GM18861 (cell line): ENCODE results near the gene PRKCH.

ENCODE experiments used
- ATAC-seq: cut with Tn5 transposase; IDR thresholded peaks from one replicate; pipeline ENCODE4 v1.9.1; 2021; ENCODE audit not compliant: unreplicated experiment

Gene PRKCH

GRCh38 chr14:61335049-61335448, 13.7 kb downstream of the PRKCH start:
- ATAC-seq = no peak

DNA sequence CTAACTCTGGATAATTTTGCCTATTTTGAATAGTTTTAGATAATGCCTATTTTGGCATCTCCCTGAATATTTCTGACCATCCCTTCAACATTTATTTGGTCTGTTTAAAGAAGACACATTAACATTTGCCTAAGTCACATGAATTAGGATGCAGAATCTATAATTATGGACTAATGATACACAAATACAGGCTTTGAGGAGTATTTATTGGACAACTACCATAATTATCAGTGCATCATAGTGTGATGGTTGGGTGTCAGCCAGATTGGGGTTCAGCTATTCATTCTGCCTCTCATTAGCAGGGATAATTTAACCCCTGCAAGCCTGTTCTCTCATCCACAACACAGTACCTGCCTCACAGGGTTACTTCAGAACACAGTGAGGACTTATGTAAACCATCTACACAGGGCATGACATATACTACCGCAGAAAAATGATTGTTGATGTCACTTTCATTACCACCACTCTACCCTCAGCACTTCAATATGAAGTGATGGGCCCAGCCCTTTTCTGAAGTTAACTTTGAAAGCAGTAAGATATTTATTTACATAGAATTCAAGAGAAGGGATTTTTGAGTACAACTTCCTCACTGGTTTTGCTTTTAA, 14.4 kb downstream of the PRKCH start:
- no peak for ATAC-seq

DNA sequence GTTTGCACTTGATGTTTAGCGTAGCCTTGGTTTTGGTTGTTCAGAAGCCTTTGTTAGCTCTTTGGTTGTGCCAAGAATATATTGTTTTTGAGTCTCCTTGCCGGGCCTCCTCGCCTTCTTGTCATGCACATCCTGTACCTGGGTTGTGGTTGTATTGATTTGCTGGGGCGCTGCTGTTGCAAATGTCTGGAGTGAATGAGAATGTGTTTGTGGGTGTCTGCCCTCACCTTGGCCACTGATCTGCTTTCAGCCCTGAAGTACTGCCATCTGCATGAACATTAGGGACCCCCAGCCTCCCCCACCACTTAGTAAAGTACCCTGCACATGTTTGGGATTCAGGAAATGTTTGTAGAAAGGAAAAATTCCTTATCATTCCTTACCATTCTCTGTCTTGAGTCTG, 16.5 kb downstream of the PRKCH start:
- ATAC-seq = no peak

GRCh38 chr14:61338457-61338856, 17.1 kb downstream of the PRKCH start:
- ATAC-seq = no peak

GRCh38 chr14:61341275-61342206, 20.2 kb downstream of the PRKCH start:
- no peak for ATAC-seq

GRCh38 chr14:61342486-61342885, 21.1 kb downstream of the PRKCH start:
- no peak for ATAC-seq

- ATAC-seq = no peak
Measured at GRCh38 chr14:61342932-61343331, 21.6 kb downstream of the PRKCH start.

DNA sequence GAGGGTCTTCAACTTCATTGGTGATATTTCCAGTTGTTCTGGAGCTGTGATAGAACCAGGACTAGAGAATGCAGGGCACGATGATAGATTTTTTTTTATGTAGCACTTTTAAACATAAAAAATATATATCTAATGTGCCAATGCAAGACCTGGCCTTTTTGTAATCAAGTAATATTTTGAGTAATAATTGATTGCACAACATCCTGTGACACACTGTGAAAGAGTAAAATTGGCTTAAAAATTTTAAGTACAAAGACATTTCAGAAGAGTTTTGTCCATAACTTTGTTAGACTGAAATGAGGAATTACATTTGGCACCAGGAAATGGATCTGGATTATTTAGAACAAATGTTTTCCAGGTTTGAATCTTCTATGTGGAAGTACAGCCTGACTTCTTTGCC, 22.1 kb downstream of the PRKCH start:
- ATAC-seq = no peak

DNA sequence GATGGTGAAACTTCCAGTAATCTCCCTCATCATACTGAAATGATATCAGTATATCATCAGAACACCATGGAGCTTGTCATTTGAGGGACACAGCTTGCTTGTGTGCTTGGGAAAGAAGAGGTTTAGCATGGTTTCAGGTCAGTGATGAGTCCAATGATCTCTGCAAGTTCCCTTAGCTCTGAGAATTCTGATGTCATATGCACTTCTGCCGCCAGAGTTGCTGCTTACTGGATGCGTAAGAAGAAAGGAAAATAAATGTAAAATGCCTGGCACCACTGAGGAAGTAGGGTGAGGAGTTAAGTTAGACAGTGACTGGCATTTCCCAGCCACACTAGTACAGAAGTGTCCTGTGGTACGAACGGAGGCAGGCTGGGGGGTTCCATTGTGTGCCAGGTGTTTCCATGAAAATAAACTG, 22.6 kb downstream of the PRKCH start:
- ATAC-seq = no peak

DNA sequence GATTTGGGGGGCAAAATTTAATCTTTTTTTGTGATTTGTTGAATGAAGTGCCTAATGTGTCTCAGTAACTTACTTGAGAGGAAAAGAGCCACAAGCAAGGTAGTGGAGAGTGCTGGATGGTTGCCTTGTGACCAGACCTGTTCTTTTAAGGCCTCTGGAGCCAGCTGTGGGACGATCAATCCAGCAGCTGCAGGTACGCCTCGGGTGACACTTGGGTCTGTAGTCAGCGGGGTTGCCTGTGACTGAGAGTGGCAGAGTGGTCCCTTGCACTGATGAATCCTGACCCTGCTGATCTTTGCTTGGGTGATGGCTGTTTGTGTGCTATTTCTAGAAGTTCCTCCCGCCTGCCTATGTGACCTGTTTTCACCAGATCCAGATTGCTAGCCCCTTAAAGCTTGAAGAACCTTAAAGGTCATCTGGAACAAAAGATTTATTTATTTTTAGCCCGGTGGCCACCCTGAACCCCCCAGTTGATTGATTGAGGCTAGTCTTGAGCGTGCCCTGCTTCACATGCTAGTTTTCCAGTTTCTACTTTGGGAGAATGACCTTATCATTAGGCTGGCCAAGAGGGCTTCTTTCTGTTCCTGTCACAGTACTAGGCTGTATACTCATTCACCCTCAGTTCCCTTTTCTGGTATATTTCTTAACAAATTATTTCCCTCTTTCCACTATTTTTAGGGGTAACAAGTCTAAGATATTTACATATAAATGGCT, 23.2 kb downstream of the PRKCH start:
- ATAC-seq = no peak

DNA sequence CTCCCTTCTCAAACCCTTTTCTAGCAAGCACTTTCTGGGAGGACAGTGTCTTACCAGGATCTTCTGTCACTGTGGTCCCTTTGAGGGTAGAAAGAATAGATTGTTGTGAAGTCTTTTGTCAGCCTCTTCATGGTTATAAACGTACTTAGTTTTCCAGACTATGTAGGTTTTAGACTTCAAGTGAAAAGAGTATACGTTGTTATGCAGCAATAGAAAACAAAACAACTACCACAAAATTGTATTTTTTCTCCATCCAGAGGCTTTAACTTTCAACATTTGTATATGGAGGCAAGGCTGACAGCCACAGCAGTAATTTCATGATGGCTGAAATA, 23.7 kb downstream of the PRKCH start:
- ATAC-seq = no peak

DNA sequence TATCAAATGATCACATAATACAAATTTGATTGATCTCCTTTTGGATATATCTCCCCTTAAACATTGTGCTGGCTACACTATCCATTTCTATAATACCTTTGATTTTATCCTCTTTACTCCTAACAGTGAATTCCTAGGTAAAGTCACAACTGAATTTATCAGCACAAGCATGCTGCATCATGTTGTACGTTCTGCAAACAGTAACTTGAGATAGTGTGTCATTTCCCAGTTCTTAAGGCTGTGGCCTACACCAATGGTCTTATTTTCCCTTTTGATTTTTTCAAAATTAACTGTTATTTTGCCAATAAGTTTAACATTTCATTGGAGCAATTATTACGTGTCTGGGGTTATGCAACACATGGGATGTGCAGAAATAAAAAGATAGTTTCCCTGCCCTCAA, 24.8 kb downstream of the PRKCH start:
- no peak for ATAC-seq

- no peak for ATAC-seq
Measured at GRCh38 chr14:61346793-61347192, 25.4 kb downstream of the PRKCH start.

- no peak for ATAC-seq
Measured at GRCh38 chr14:61347826-61348443, 26.6 kb downstream of the PRKCH start.

DNA sequence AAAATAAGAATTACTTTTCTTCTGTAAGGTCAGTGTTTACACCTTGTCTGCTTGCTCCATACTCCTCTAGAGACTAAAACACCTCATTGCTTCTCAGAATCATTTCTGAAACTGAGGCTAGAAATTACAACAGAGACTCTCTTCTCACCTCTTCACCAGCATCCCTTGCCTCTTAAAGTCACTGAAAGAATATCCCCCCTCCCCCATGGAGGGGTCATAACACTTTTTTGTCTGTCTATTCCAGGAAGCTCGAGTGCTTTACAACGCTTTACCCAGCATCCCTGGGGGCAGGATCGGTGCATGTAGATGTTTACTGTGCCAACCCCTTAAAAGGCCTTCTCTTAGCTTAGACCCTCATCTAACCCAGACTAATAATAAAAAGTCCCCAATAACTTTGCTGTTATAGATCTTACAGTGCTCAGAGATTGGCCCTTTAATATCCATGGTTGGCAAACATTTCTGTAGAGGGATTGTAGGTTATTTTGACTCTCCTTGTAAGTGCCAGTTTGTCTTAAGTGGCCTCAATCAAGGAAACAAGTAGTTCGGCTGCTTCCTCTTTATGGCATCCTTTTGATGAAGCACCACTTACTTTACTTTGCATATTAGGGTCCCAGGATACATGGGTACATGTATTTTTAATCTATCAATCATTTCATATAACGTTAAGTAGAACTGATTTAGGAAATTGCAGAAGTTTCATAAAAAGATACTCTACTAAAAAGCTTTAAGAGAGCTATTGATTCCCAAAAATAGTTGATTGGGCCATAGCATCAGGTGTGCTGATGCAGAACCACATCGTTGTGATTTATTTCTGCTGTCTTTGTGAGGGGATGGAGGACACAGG, 29.3 kb downstream of the PRKCH start:
- ATAC-seq = no peak

- ATAC-seq = no peak
Measured at GRCh38 chr14:61351477-61351876, 30.1 kb downstream of the PRKCH start.

DNA sequence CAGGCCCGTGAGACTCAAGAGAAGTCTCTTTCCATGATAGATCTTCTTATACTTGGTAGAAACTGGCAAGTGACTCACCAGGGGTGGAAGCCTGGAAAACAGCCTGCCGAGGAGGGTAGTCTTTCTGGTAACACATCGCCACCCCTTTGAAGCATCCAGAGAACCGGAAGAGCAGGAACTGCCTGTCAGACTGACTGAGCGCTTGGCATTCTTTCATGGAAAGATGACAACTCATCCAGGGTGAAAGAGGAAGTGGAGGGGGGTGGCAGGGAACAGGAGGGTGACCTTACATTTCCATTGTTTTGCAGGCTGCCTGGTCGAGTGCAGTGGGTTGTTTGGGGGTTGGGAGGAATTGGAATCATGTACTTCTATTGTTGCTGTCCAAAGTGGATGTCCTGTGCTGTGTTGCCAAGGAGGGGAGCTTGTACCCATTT, 34.5 kb downstream of the PRKCH start:
- no peak for ATAC-seq

GRCh38 chr14:61357123-61357522, 35.7 kb downstream of the PRKCH start:
- ATAC-seq = no peak

DNA sequence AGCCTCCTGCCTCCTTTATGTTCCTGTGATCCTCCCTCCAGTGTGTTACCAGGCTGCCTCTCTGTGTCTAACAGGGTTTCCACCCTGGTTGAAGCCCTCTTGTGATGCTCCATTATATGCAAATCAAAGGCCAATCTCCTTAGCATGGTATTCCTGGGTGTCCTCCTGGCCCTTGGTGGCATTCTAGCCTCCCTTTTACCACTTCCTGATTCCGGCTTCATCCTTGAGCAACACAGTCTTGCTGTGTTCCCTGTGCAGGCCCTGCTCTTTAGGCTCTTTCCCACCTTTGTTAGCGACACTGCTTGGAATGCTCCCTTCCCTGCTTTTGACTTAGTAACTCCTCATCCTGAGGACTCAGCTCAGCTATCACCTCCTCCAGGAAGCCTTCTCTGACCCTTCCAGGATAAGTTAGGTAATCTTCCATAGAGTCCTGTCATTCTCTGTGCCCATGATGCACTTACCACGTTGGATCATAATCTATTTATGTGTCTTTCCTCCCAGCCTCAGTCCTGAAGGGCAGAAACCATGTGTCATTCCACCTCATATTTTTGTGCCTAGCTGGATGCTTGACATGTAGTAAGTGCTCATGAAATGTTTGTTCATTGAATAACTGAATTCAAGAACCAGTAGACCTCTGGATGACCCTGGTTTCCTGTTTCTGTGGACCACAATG, 37.3 kb downstream of the PRKCH start:
- no peak for ATAC-seq
